Endodermal cell (in vitro differentiated cells): ENCODE measurements around the gene SOCS7. TPM values are rescaled to one million over a fixed set of nuclear protein-coding genes. Genes with fewer than 3 reads are reported as not detected.

Source experiments
- DNase-seq: peaks from one replicate; pipeline ENCODE4 v3.0.0-alpha.2; 2017
- H3K27ac ChIP-seq: 2 replicates; pipeline ENCODE4 v1.5.1; 2013; ENCODE audit warnings: mild to moderate bottlenecking, low read depth, low read length, moderate library complexity
- H3K27me3 ChIP-seq: 2 replicates; pipeline ENCODE4 v1.6.1; 2013; ENCODE audit warnings: mild to moderate bottlenecking, low read length, moderate library complexity; ENCODE audit not compliant: insufficient read depth, control insufficient read depth, poor library complexity, severe bottlenecking
- H3K36me3 ChIP-seq: 2 replicates; pipeline ENCODE4 v1.7.0; 2013; ENCODE audit warnings: mild to moderate bottlenecking, low read length, moderate library complexity; ENCODE audit not compliant: control insufficient read depth, insufficient read depth
- H3K4me1 ChIP-seq: one replicate; pipeline ENCODE4 v1.7.0; 2013; ENCODE audit warnings: low read length; ENCODE audit not compliant: control insufficient read depth, insufficient read depth
- H3K4me3 ChIP-seq: 2 replicates; pipeline ENCODE4 v1.5.1; 2013; ENCODE audit warnings: mild to moderate bottlenecking, low read length, moderate library complexity
- H3K9ac ChIP-seq: 2 replicates; pipeline ENCODE4 v1.6.1; 2013; ENCODE audit warnings: mild to moderate bottlenecking, low read length, moderate library complexity; ENCODE audit not compliant: poor library complexity, severe bottlenecking; ENCODE audit errors: extremely low read depth
- H3K9me3 ChIP-seq: 2 replicates; pipeline ENCODE4 v1.6.1; 2013; ENCODE audit warnings: mild to moderate bottlenecking, low read length, moderate library complexity; ENCODE audit not compliant: control insufficient read depth
- H3K27ac Mint-ChIP-seq: 2 replicates; pipeline ENCODE4 v1.8.0; 2020; ENCODE audit warnings: mixed read lengths
- H3K27me3 Mint-ChIP-seq: 2 replicates; pipeline ENCODE4 v1.8.0; 2021; ENCODE audit warnings: mild to moderate bottlenecking, mixed read lengths; ENCODE audit not compliant: insufficient read depth
- H3K36me3 Mint-ChIP-seq: 2 replicates; pipeline ENCODE4 v1.8.0; 2020; ENCODE audit warnings: low read depth, mixed read lengths
- H3K4me1 Mint-ChIP-seq: 2 replicates; pipeline ENCODE4 v1.8.0; 2020; ENCODE audit warnings: mixed read lengths
- H3K4me3 Mint-ChIP-seq: 2 replicates; pipeline ENCODE4 v1.8.0; 2020; ENCODE audit warnings: mild to moderate bottlenecking, moderate library complexity, mixed read lengths
- H3K9me3 Mint-ChIP-seq: 2 replicates; pipeline ENCODE4 v1.8.0; 2020; ENCODE audit warnings: mild to moderate bottlenecking, mixed read lengths
- WGBS, 2 experiments: methylation state at CpG; one replicate each; pipeline versions ENCODE4 v1.1.5 to v1.1.7; 2013; ENCODE audit warnings: missing lambda C conversion rate in 2 of 2, mixed read lengths in 1 of 2; ENCODE audit not compliant: insufficient coverage in 1 of 2, insufficient read length in 1 of 2; 5-methylcytosine and 5-hydroxymethylcytosine counted together
- total RNA-seq, 2 donors: library from RNA; stranded (reverse); fragmentation: NEBNext Ultra II Directional in 1 of 2; extraction: Animal tissue kit (Norgen Biotek cat#: 25700) in 1 of 2; gene quantifications; 2 replicates in 1 of 2; 3 replicates in 1 of 2; pipeline ENCODE4 v1.2.1, GENCODE V29; 2021
- TF ChIP-seq, protein P1 (sequence below): fragments of 200-600 bp; sonication (generic); conservative IDR thresholded peaks from 2 replicates; pipeline ENCODE4 v1.5.0; 2021; ENCODE audit warnings: antibody characterized with exemption, mild to moderate bottlenecking

SOCS7 gene
- total RNA-seq, 2 donors from 2014 or later: 24.4 to 28.1 TPM

DNA sequence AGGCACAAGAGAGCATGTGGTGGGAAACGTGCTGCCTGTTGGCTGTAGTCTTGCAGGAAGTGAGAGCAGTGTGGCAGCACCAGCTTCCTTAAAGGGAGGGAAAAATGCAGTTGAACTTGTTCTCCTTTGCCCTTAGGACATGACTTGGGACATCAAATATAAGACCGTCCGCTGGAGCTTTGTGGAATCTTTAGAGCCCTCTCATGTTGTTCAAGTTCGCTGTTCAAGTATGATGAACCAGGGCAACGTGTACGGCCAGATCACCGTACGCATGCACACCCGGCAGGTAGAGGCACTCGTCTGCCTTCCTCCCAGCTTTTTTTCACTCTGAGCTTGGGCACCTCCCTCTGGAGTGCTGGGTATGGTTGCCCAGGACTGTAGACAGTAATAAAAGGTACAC, 31.2 kb upstream of the SOCS7 start:
- H3K4me3 ChIP-seq: no peak overlapping the region
- H3K9me3 ChIP-seq: no peaks in the 10 kb centered on the region

DNA sequence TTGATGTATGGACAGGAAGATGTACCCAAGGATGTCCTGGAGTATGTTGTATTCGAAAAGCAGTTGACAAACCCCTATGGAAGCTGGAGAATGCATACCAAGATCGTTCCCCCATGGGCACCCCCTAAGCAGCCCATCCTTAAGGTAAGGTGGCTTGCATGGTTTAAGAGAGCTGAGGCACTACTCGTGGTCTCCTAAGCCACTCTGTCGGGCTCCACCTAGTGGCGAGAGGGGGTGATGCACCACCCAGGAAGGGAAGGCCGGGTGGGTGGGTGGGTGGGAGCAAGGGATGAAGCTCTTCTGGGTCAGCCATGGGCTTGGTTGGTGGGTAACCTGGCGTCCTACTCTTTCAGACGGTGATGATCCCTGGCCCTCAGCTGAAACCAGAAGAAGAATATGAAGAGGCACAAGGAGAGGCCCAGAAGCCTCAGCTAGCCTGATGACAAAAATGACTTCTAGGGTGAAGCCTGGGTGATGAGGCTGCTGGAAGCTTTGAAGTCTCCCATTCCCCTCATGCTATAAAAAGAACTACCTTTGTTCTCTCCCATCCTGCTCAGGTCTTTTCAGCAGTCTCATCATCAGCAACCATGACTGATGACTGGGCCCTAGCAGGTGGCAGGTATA, 29.4 kb upstream of the SOCS7 start:
- Histone ChIP-seq H3K36me3 (peaks cover 25% of the 10 kb centered on the region), H3K9me3 (no peaks in the 10 kb centered on the region), H3K27me3 (no peaks in the 10 kb centered on the region), H3K4me1 (peaks cover 11% of the 10 kb centered on the region), H3K9ac (no peak overlapping the region), H3K4me3 (no peak overlapping the region), H3K27ac (no peak overlapping the region)
- H3K27ac Mint-ChIP-seq: no peak overlapping the region
- H3K4me3 Mint-ChIP-seq: no peak overlapping the region
- peaks cover 44% of the 10 kb centered on the region for H3K36me3 Mint-ChIP-seq
- TF ChIP-seq, protein P1, sequence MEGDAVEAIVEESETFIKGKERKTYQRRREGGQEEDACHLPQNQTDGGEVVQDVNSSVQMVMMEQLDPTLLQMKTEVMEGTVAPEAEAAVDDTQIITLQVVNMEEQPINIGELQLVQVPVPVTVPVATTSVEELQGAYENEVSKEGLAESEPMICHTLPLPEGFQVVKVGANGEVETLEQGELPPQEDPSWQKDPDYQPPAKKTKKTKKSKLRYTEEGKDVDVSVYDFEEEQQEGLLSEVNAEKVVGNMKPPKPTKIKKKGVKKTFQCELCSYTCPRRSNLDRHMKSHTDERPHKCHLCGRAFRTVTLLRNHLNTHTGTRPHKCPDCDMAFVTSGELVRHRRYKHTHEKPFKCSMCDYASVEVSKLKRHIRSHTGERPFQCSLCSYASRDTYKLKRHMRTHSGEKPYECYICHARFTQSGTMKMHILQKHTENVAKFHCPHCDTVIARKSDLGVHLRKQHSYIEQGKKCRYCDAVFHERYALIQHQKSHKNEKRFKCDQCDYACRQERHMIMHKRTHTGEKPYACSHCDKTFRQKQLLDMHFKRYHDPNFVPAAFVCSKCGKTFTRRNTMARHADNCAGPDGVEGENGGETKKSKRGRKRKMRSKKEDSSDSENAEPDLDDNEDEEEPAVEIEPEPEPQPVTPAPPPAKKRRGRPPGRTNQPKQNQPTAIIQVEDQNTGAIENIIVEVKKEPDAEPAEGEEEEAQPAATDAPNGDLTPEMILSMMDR: peak; percentile 85
- peak; percentile 93 for DNase-seq
- H3K4me1 Mint-ChIP-seq: peaks cover 19% of the 10 kb centered on the region
- WGBS, 2 experiments: 35 to 64% methylated on average over 2 to 8 of the region's 8 CpGs
- no peaks in the 10 kb centered on the region for H3K27me3 Mint-ChIP-seq
- no peaks in the 10 kb centered on the region for H3K9me3 Mint-ChIP-seq

More for the DNA sequence above, 31.2 kb upstream of the SOCS7 start:
- Mint-ChIP-seq H3K27ac (no peak overlapping the region), H3K4me1 (peaks cover 17% of the 10 kb centered on the region), H3K36me3 (peaks cover 50% of the 10 kb centered on the region), H3K27me3 (no peaks in the 10 kb centered on the region), H3K9me3 (no peaks in the 10 kb centered on the region), H3K4me3 (no peak overlapping the region)
- Histone ChIP-seq H3K36me3 (peaks cover 37% of the 10 kb centered on the region), H3K9ac (no peak overlapping the region), H3K27me3 (no peaks in the 10 kb centered on the region), H3K4me1 (peaks cover 7% of the 10 kb centered on the region), H3K27ac (no peak overlapping the region)
- no peak for DNase-seq
- 92 to 95% methylated on average over 10 of the region's 10 CpGs for WGBS, 2 experiments
- TF ChIP-seq, protein P1: no peak

DNA sequence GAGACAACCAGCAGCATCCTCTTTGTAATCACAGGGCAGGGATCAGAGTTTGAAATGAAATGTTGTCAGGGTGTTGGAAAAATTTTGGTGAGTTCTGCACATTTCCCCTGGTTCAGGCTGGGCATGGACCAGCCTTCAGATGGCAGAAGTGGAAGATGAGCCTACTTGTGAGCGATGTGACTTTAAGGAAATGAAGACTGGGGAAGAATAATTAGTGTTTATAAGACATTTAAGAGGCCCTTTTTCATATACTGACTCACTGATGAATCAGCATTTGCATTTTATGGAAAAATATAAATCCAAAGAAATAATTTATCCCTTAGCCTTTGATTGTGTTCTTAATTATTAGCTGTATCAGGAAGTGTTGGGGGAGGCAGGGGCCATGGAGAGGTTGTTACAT, 28.7 kb upstream of the SOCS7 start:
- WGBS, 2 experiments: 100% methylated on average over 1 of the region's 1 CpG
- no peak overlapping the region for H3K27ac Mint-ChIP-seq
- Histone ChIP-seq H3K27me3 (no peaks in the 10 kb centered on the region), H3K27ac (no peak overlapping the region), H3K36me3 (peaks cover 23% of the 10 kb centered on the region), H3K9ac (no peak overlapping the region), H3K4me3 (no peak overlapping the region), H3K4me1 (peaks cover 11% of the 10 kb centered on the region), H3K9me3 (no peaks in the 10 kb centered on the region)
- H3K36me3 Mint-ChIP-seq: peaks cover 42% of the 10 kb centered on the region
- DNase-seq: peak; percentile 7
- peaks cover 3% of the 10 kb centered on the region for H3K27me3 Mint-ChIP-seq
- peaks cover 19% of the 10 kb centered on the region for H3K4me1 Mint-ChIP-seq
- no peak overlapping the region for H3K4me3 Mint-ChIP-seq
- H3K9me3 Mint-ChIP-seq: no peaks in the 10 kb centered on the region
- TF ChIP-seq, protein P1: no peak
